GM23338 (cell line): ENCODE results near the gene RAB3IL1. TPM values are rescaled to one million over a fixed set of nuclear protein-coding genes. Genes with fewer than 3 reads are reported as not detected.

ENCODE experiments used
- ATAC-seq: fragments of 200-7000 bp; cut with Tn5 transposase; 3 replicates; pipeline ENCODE4 v1.9.1; 2020
- DNase-seq: peaks from one replicate; pipeline ENCODE4 v3.0.0-alpha.2; 2015; ENCODE audit warnings: low spot score
- H2AFZ ChIP-seq: fragments of 200-600 bp; sonication (generic); 2 replicates; pipeline ENCODE4 v1.8.0; 2016; ENCODE audit warnings: antibody characterized with exemption, mild to moderate bottlenecking, moderate library complexity
- H3F3A ChIP-seq: fragments of 200-600 bp; sonication (generic); replicated peaks from 2 replicates; pipeline ENCODE4 v1.8.0; 2017; ENCODE audit warnings: antibody characterized with exemption, mixed run types, low read depth
- H3K27ac ChIP-seq: fragments of 200-600 bp; sonication (generic); 2 replicates; pipeline ENCODE4 v1.6.1; 2016; ENCODE audit warnings: low read depth
- H3K27me3 ChIP-seq: fragments of 200-600 bp; sonication (generic); 2 replicates; pipeline ENCODE4 v1.8.0; 2016; ENCODE audit warnings: mild to moderate bottlenecking, mixed run types, moderate library complexity; ENCODE audit not compliant: insufficient read depth
- H3K36me3 ChIP-seq: fragments of 200-600 bp; sonication (generic); 2 replicates; pipeline ENCODE4 v1.8.0; 2016; ENCODE audit warnings: mild to moderate bottlenecking; ENCODE audit not compliant: insufficient read depth
- H3K4me1 ChIP-seq: fragments of 200-600 bp; sonication (generic); 2 replicates; pipeline ENCODE4 v1.8.0; 2016; ENCODE audit warnings: mild to moderate bottlenecking, moderate library complexity; ENCODE audit not compliant: insufficient read depth
- H3K4me2 ChIP-seq: fragments of 200-600 bp; sonication (generic); 2 replicates; pipeline ENCODE4 v1.7.1; 2017; ENCODE audit warnings: mixed run types
- H3K4me3 ChIP-seq: fragments of 200-600 bp; sonication (generic); 2 replicates; pipeline ENCODE4 v1.6.1; 2016; ENCODE audit warnings: mixed run types
- H3K79me2 ChIP-seq: fragments of 200-600 bp; sonication (generic); replicated peaks from 2 replicates; pipeline ENCODE4 v1.8.0; 2017; ENCODE audit warnings: mild to moderate bottlenecking; ENCODE audit not compliant: insufficient read depth
- H3K9me2 ChIP-seq: fragments of 200-600 bp; sonication (generic); 2 replicates; pipeline ENCODE4 v1.8.0; 2017; ENCODE audit not compliant: insufficient read depth
- H4K20me1 ChIP-seq: fragments of 200-600 bp; sonication (generic); replicated peaks from 2 replicates; pipeline ENCODE4 v1.8.0; 2017; ENCODE audit warnings: mild to moderate bottlenecking; ENCODE audit not compliant: insufficient read depth
- H3K27ac Mint-ChIP-seq: 2 replicates; pipeline ENCODE4 v1.8.0; 2020; ENCODE audit warnings: inconsistent platforms, mild to moderate bottlenecking, moderate library complexity, mixed read lengths
- H3K27me3 Mint-ChIP-seq: 3 replicates; pipeline ENCODE4 v1.8.0; 2022; ENCODE audit warnings: low read depth, mild to moderate bottlenecking, moderate library complexity, mixed read lengths, inconsistent platforms; ENCODE audit not compliant: insufficient read depth, poor library complexity
- H3K36me3 Mint-ChIP-seq: 3 replicates; pipeline ENCODE4 v1.8.0; 2021; ENCODE audit warnings: low read depth, mild to moderate bottlenecking, inconsistent platforms, moderate library complexity, mixed read lengths
- H3K4me1 Mint-ChIP-seq: 3 replicates; pipeline ENCODE4 v1.8.0; 2020; ENCODE audit warnings: mild to moderate bottlenecking, inconsistent platforms, mixed read lengths
- H3K4me3 Mint-ChIP-seq: 3 replicates; pipeline ENCODE4 v1.8.0; 2021; ENCODE audit warnings: moderate library complexity, mild to moderate bottlenecking, inconsistent platforms, mixed read lengths
- H3K9me3 Mint-ChIP-seq: 3 replicates; pipeline ENCODE4 v1.8.0; 2020; ENCODE audit warnings: moderate library complexity, mild to moderate bottlenecking, inconsistent platforms, mixed read lengths
- CREB1 ChIP-seq: fragments of 250-450 bp; sonication (Bioruptor Pico); IDR thresholded peaks from 2 replicates; pipeline ENCODE4 v1.5.0; 2020; ENCODE audit warnings: low read depth, mild to moderate bottlenecking, moderate library complexity
- EZH2 ChIP-seq: fragments of 200-600 bp; sonication (generic); IDR thresholded peaks from one replicate; pipeline ENCODE4 v1.8.0; 2017; ENCODE audit warnings: antibody characterized with exemption, mild to moderate bottlenecking, low read depth; ENCODE audit not compliant: unreplicated experiment
- EZH2phosphoT487 ChIP-seq: fragments of 200-600 bp; sonication (generic); IDR thresholded peaks from one replicate; pipeline ENCODE4 v1.8.1; 2018; ENCODE audit warnings: antibody characterized with exemption; ENCODE audit not compliant: unreplicated experiment
- JUNB ChIP-seq: IDR thresholded peaks from one replicate; pipeline ENCODE4 v1.6.1; 2016; ENCODE audit warnings: antibody characterized with exemption; ENCODE audit not compliant: unreplicated experiment
- NANOG ChIP-seq: IDR thresholded peaks from 2 replicates; pipeline ENCODE4 v1.6.1; 2016; ENCODE audit warnings: antibody characterized with exemption, borderline replicate concordance
- POLR2AphosphoS5 ChIP-seq: IDR thresholded peaks from 2 replicates; pipeline ENCODE4 v1.6.1; 2016; ENCODE audit warnings: antibody characterized with exemption, low read depth
- STAT1 ChIP-seq: IDR thresholded peaks from one replicate; pipeline ENCODE4 v1.6.1; 2016; ENCODE audit warnings: antibody characterized with exemption; ENCODE audit not compliant: unreplicated experiment
- ZNF114 ChIP-seq: fragments of 250-450 bp; sonication (Bioruptor Pico); IDR thresholded peaks from 2 replicates; pipeline ENCODE4 v1.5.0; 2020; ENCODE audit warnings: mild to moderate bottlenecking, moderate library complexity
- ZNF331 ChIP-seq: fragments of 250-450 bp; sonication (Bioruptor Pico); IDR thresholded peaks from 2 replicates; pipeline ENCODE4 v1.5.0; 2020; ENCODE audit warnings: low read depth, mild to moderate bottlenecking, moderate library complexity
- polyA plus RNA-seq: library from polyadenylated mRNA; unstranded; fragments of >200 nt; fragmentation: Nextera tagmentation; extraction: Ambion mirVana; gene quantifications from 2 replicates; pipeline ENCODE4 v1.2.1, GENCODE V29; 2016
- total RNA-seq: library from RNA; depleted of rRNA; stranded (reverse); fragments of >200 nt; shearing (Covaris generic); gene quantifications from 2 replicates; pipeline ENCODE4 v1.2.3, GENCODE V29; 2014
- TF ChIP-seq, protein P1 (sequence below): fragments of 250-450 bp; sonication (Bioruptor Pico); IDR thresholded peaks from 2 replicates; pipeline ENCODE4 v1.5.0; 2020; ENCODE audit warnings: mild to moderate bottlenecking, moderate library complexity
- TF ChIP-seq, protein P2 (sequence below), 2 experiments: fragments of 200-600 bp in 1 of 2; sonication (generic) in 1 of 2; conservative IDR thresholded peaks; 2 replicates each; pipeline versions ENCODE4 v1.5.1 to v1.6.1; 2016 to 2017; ENCODE audit warnings: antibody characterized with exemption in 2 of 2, low read depth in 2 of 2, mild to moderate bottlenecking in 2 of 2, moderate library complexity in 1 of 2

Gene RAB3IL1
- total and polyA plus RNA-seq, 2 experiments from 2014 or later, result 2.7 to 3.4 TPM

DNA sequence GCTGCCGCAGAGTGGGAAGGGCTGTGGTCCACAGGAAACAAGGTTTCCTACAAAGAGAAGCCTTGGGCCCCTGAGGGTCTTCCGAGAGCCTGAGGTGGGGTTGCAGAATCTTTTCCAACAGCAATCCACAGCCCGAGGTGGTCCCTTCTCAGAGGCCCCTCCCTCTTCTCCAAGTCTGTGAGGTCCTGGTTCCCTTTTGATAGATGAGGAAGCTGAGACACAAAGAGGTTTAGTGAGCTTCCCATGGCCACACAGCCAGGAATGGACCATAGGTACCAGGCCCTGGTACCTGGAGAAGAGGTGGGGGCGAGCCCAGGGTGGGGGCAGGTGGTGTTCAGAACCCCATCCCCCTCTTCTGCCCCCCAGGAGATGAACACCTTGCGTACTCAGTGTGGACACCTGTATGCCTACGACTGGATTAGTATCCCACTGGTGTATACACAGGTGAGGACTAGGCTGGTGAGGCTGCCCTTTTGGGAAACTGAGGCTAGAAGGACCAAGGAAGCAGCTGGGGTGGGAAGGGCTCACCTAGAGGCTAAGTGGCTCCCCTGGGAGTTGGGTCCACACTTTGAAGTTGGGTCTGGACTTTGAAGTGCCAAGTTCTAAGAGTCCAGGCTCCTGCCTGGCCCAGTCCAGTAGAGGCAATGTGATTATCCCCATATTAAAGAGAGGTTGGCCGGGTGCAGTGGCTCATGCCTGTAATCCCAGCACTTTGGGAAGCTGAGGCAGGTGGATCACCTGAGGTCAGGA is 39.8 kb upstream of the RAB3IL1 start:
- no peak for TF ChIP-seq STAT1
- TF ChIP-seq CREB1 (CRISPR knock-in tag), result no peak
- ATAC-seq (no peak), DNase-seq (no peak)
- H3K9me2 ChIP-seq, result no peaks in the 10 kb centered on the region
- H3K4me2 ChIP-seq, result no peak overlapping the region
- no peaks in the 10 kb centered on the region for H3K79me2 ChIP-seq
- no peak overlapping the region for H3K4me3 ChIP-seq
- Mint-ChIP-seq H3K9me3 (no peaks in the 10 kb centered on the region), H3K4me1 (no peaks in the 10 kb centered on the region; the same call in 2 of the 3 replicates), H3K27me3 (peaks cover 24% of the 10 kb centered on the region), H3K36me3 (0 out of 3 replicates have a peak, but pooled peaks cover 3% of the 10 kb centered on the region), H3K4me3 (no peak overlapping the region), H3K27ac (no peak overlapping the region)
- no peak overlapping the region for H2AFZ ChIP-seq
- peaks cover 8% of the 10 kb centered on the region; the same call in 1 of the 2 replicates for H3F3A ChIP-seq
- no peaks in the 10 kb centered on the region for H3K36me3 ChIP-seq
- no peak overlapping the region for H3K27ac ChIP-seq
- H3K4me1 ChIP-seq, result peaks cover 7% of the 10 kb centered on the region; the same call in 1 of the 2 replicates
- peaks cover 12% of the 10 kb centered on the region; the same call in 1 of the 2 replicates for H3K27me3 ChIP-seq
- no peaks in the 10 kb centered on the region for H4K20me1 ChIP-seq

DNA sequence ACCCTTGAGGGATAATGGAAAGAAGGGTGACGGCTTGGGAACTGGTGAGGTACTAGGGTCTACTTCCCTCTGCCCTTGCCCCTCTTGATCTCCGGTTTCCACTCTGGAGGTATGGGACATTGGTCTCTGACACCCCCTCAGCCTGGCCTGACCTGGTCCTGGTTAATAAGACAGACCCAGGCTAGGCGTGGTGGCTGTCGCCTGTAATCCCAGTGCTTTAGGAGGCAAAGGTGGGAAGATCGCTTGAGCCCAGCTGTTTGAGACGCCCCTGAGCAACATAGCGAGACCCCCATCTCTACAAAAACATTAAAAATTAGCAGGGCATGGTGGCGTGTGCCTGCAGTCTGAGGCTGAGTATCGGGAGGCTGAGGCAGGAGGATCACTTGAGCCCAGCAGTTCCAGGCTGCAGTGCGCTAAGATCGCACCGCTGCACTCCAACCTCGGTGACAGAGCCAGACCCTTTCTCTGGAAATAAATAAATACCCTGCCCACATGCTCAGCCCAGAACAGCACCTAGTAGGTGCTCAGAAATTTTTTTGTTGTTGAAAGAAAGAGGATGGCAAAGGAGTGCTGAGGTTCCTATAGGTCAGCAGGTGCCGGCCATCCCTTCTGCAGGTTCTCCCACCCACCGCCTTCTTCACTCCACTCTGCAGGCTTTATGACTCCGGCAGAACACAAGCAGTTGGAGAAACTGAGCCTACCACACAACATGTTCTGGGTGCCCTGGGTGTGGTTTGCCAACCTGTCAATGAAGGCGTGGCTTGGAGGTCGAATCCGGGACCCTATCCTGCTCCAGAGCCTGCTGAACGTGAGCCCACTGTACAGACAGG is 39.0 kb upstream of the RAB3IL1 start:
- H3F3A ChIP-seq, result peaks cover 8% of the 10 kb centered on the region; the same call in 1 of the 2 replicates
- H3K4me3 ChIP-seq, result peak overlapping the region; percentile 57; the same call in 1 of the 2 replicates
- no peaks in the 10 kb centered on the region for H3K9me2 ChIP-seq
- no peaks in the 10 kb centered on the region for H4K20me1 ChIP-seq
- Mint-ChIP-seq H3K36me3 (no peaks in the 10 kb centered on the region), H3K27me3 (peaks cover 22% of the 10 kb centered on the region), H3K27ac (no peak overlapping the region), H3K4me1 (no peaks in the 10 kb centered on the region; the same call in 2 of the 3 replicates), H3K4me3 (peak overlapping the region; percentile 64), H3K9me3 (no peaks in the 10 kb centered on the region)
- H3K27ac ChIP-seq, result no peak overlapping the region
- no peaks in the 10 kb centered on the region for H3K36me3 ChIP-seq
- H3K4me1 ChIP-seq, result peaks cover 7% of the 10 kb centered on the region; the same call in 1 of the 2 replicates
- H3K79me2 ChIP-seq, result no peaks in the 10 kb centered on the region
- peak overlapping the region; percentile 9; the same call in 1 of the 2 replicates for H2AFZ ChIP-seq
- peaks cover 12% of the 10 kb centered on the region; the same call in 1 of the 2 replicates for H3K27me3 ChIP-seq
- no peak for DNase-seq
- peak overlapping the region; percentile 83; the same call in 1 of the 2 replicates for H3K4me2 ChIP-seq
- ATAC-seq, result no peak; the same call in 2 of the 3 replicates
- no peak for TF ChIP-seq POLR2AphosphoS5
- no peak for TF ChIP-seq ZNF114 (CRISPR knock-in tag)
- TF ChIP-seq EZH2phosphoT487, result no peak
- no peak for TF ChIP-seq CREB1 (CRISPR knock-in tag)
- TF ChIP-seq, protein P1, sequence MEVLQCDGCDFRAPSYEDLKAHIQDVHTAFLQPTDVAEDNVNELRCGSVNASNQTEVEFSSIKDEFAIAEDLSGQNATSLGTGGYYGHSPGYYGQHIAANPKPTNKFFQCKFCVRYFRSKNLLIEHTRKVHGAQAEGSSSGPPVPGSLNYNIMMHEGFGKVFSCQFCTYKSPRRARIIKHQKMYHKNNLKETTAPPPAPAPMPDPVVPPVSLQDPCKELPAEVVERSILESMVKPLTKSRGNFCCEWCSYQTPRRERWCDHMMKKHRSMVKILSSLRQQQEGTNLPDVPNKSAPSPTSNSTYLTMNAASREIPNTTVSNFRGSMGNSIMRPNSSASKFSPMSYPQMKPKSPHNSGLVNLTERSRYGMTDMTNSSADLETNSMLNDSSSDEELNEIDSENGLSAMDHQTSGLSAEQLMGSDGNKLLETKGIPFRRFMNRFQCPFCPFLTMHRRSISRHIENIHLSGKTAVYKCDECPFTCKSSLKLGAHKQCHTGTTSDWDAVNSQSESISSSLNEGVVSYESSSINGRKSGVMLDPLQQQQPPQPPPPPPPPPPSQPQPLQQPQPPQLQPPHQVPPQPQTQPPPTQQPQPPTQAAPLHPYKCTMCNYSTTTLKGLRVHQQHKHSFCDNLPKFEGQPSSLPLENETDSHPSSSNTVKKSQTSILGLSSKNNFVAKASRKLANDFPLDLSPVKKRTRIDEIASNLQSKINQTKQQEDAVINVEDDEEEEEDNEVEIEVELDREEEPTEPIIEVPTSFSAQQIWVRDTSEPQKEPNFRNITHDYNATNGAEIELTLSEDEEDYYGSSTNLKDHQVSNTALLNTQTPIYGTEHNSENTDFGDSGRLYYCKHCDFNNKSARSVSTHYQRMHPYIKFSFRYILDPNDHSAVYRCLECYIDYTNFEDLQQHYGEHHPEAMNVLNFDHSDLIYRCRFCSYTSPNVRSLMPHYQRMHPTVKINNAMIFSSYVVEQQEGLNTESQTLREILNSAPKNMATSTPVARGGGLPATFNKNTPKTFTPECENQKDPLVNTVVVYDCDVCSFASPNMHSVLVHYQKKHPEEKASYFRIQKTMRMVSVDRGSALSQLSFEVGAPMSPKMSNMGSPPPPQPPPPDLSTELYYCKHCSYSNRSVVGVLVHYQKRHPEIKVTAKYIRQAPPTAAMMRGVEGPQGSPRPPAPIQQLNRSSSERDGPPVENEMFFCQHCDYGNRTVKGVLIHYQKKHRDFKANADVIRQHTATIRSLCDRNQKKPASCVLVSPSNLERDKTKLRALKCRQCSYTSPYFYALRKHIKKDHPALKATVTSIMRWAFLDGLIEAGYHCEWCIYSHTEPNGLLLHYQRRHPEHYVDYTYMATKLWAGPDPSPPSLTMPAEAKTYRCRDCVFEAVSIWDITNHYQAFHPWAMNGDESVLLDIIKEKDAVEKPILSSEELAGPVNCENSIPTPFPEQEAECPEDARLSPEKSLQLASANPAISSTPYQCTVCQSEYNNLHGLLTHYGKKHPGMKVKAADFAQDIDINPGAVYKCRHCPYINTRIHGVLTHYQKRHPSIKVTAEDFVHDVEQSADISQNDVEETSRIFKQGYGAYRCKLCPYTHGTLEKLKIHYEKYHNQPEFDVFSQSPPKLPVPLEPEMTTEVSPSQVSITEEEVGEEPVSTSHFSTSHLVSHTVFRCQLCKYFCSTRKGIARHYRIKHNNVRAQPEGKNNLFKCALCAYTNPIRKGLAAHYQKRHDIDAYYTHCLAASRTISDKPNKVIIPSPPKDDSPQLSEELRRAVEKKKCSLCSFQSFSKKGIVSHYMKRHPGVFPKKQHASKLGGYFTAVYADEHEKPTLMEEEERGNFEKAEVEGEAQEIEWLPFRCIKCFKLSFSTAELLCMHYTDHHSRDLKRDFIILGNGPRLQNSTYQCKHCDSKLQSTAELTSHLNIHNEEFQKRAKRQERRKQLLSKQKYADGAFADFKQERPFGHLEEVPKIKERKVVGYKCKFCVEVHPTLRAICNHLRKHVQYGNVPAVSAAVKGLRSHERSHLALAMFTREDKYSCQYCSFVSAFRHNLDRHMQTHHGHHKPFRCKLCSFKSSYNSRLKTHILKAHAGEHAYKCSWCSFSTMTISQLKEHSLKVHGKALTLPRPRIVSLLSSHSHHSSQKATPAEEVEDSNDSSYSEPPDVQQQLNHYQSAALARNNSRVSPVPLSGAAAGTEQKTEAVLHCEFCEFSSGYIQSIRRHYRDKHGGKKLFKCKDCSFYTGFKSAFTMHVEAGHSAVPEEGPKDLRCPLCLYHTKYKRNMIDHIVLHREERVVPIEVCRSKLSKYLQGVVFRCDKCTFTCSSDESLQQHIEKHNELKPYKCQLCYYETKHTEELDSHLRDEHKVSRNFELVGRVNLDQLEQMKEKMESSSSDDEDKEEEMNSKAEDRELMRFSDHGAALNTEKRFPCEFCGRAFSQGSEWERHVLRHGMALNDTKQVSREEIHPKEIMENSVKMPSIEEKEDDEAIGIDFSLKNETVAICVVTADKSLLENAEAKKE (CRISPR knock-in tag), result no peak
- TF ChIP-seq ZNF331 (CRISPR knock-in tag), result no peak
- TF ChIP-seq JUNB, result no peak
- TF ChIP-seq, protein P2, sequence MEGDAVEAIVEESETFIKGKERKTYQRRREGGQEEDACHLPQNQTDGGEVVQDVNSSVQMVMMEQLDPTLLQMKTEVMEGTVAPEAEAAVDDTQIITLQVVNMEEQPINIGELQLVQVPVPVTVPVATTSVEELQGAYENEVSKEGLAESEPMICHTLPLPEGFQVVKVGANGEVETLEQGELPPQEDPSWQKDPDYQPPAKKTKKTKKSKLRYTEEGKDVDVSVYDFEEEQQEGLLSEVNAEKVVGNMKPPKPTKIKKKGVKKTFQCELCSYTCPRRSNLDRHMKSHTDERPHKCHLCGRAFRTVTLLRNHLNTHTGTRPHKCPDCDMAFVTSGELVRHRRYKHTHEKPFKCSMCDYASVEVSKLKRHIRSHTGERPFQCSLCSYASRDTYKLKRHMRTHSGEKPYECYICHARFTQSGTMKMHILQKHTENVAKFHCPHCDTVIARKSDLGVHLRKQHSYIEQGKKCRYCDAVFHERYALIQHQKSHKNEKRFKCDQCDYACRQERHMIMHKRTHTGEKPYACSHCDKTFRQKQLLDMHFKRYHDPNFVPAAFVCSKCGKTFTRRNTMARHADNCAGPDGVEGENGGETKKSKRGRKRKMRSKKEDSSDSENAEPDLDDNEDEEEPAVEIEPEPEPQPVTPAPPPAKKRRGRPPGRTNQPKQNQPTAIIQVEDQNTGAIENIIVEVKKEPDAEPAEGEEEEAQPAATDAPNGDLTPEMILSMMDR (conservative IDR thresholded peaks at IDR 0.05; ENCODE audit: low read depth in 2 of 2), result no peak
- TF ChIP-seq NANOG, result no peak
- no peak for TF ChIP-seq EZH2
- no peak for TF ChIP-seq STAT1
